Small intestine (tissue), 7 donors: ENCODE data around the gene AGO3. TPM values are rescaled to one million over a fixed set of nuclear protein-coding genes. Genes with fewer than 3 reads are reported as not detected.

Experiments
- DNase-seq, 2 donors: peaks; one replicate each; pipeline versions ENCODE4 v3.0.0 to v3.0.0-alpha.2; 2013
- FAIRE-seq: peaks from 2 replicates; lab custom pipeline; 2012; peaks lifted over from hg19 to GRCh38; lab: Jason Lieb, UNC
- H3K27ac ChIP-seq, 3 donors: one replicate each; pipeline ENCODE4 v1.5.1; 2013; ENCODE audit warnings: low read length in 2 of 3, mild to moderate bottlenecking in 2 of 3, control low read depth in 1 of 3, inconsistent platforms in 1 of 3, low read depth in 1 of 3, moderate library complexity in 1 of 3
- H3K27me3 ChIP-seq, 3 donors: one replicate each; pipeline ENCODE4 v1.6.1; 2013; ENCODE audit warnings: low read length in 3 of 3, inconsistent platforms in 1 of 3; ENCODE audit not compliant: control insufficient read depth in 3 of 3, insufficient read depth in 3 of 3
- H3K36me3 ChIP-seq, 3 donors: one replicate each; pipeline ENCODE4 v1.6.1; 2013; ENCODE audit warnings: low read length in 3 of 3, inconsistent platforms in 1 of 3, low read depth in 1 of 3, mild to moderate bottlenecking in 1 of 3, moderate library complexity in 1 of 3; ENCODE audit not compliant: control insufficient read depth in 3 of 3, insufficient read depth in 2 of 3
- H3K4me1 ChIP-seq, 3 donors: one replicate each; pipeline ENCODE4 v1.6.1; 2013; ENCODE audit warnings: low read length in 2 of 3, inconsistent platforms in 1 of 3, low read depth in 1 of 3, mild to moderate bottlenecking in 1 of 3, moderate library complexity in 1 of 3; ENCODE audit not compliant: control insufficient read depth in 3 of 3, insufficient read depth in 2 of 3
- H3K4me3 ChIP-seq, 3 donors: one replicate each; pipeline ENCODE4 v1.5.1; 2013; ENCODE audit warnings: low read length in 3 of 3, control low read depth in 1 of 3, inconsistent platforms in 1 of 3, low read depth in 1 of 3, mild to moderate bottlenecking in 1 of 3, moderate library complexity in 1 of 3
- H3K9me3 ChIP-seq, 2 donors: one replicate each; pipeline ENCODE4 v1.6.1; 2013; ENCODE audit warnings: low read depth in 1 of 2, low read length in 1 of 2; ENCODE audit not compliant: control insufficient read depth in 2 of 2, insufficient read depth in 1 of 2
- WGBS, 3 donors: extraction: QIAGEN DNeasy Blood & Tissue Kit; methylation state at CpG; one replicate each; pipeline ENCODE4 v1.1.7; 2013; 5-methylcytosine and 5-hydroxymethylcytosine counted together
- polyA plus RNA-seq, 4 donors: library from polyadenylated mRNA; stranded (reverse) in 3 of 4; unstranded in 1 of 4; fragments of 200-250 nt in 3 of 4; fragments of 120-200 nt in 1 of 4; gene quantifications; one replicate each; pipeline versions ENCODE4 v1.2.1 to v1.2.3, GENCODE V29; 2013
- donor health status: healthy with polysubstance abuse.
- donor health status: control.
- donor health status: control.
- donor health status: Bipolar disorder and iron deficiency.
- donor health status: healthy.

AGO3 gene
- polyA plus RNA-seq, 4 donors, result 0.89 to 10.0 (median 2.4) TPM

GRCh38 chr1:35980090-35980489 is 49.2 kb downstream of the AGO3 start:
- FAIRE-seq, result no peak
- Histone ChIP-seq H3K27ac (no peak overlapping the region), H3K36me3 (peaks cover 0 to 21% (median 4%) of the 10 kb centered on the region in 3 donors), H3K4me1 (no peaks in the 10 kb centered on the region), H3K27me3 (no peaks in the 10 kb centered on the region), H3K9me3 (no peaks in the 10 kb centered on the region), H3K4me3 (no peak overlapping the region)
- no peak for DNase-seq

DNA sequence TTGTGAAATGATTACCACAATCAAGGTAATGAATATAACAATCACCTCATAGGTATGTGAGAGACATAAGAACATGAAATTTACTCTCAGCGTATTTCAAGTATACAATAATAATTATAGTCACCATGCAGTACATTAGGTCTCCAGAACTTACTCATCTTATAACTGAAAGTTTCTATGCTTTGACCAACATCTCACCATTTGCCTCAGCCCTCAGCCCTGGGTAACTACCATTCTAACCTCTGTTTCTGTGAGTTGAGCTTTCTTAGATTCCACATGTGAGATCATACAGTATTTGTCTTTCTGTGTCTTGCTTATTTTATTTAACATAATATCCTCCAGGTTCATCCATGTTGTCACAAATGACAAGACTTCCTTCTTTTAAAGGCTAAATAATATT is 57.3 kb downstream of the AGO3 start:
- no peak overlapping the region for H3K27ac ChIP-seq
- FAIRE-seq, result no peak
- H3K9me3 ChIP-seq, result no peaks in the 10 kb centered on the region
- H3K27me3 ChIP-seq, result no peaks in the 10 kb centered on the region
- H3K4me1 ChIP-seq, result no peaks in the 10 kb centered on the region
- H3K4me3 ChIP-seq, result no peak overlapping the region
- no peak for DNase-seq
- 85 to 95% (median 92%) methylated on average over 1 of the region's 1 CpG for WGBS, 3 donors
- H3K36me3 ChIP-seq, result peaks cover 0 to 18% (median 6%) of the 10 kb centered on the region in 3 donors

GRCh38 chr1:36006941-36007500 is 76.1 kb downstream of the AGO3 start:
- WGBS, 3 donors, result 73 to 96% (median 85%) methylated on average over 3 of the region's 3 CpGs
- H3K27me3 ChIP-seq, result no peaks in the 10 kb centered on the region
- no peak for FAIRE-seq

DNA sequence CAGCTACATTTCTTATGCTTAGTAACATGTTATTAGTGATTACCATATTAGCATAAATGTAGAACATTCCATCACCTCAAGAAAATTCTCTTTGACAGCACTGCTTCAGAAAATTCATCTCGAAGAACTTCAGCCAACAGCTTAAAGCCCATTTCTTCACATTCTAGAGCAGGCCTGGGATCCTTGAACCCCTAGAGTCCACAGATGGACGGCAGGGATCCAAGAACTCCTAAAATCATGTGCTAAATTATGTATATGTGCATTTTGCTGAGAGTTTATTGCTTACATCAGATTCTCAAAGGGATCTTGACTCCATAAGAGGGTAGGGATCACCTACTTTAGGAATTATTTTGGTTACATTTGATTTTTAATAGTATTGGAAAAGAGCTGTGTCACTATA is 76.8 kb downstream of the AGO3 start:
- no peaks in the 10 kb centered on the region for H3K27me3 ChIP-seq
- no peaks in the 10 kb centered on the region for H3K4me1 ChIP-seq
- no peak overlapping the region for H3K27ac ChIP-seq
- H3K9me3 ChIP-seq, result no peaks in the 10 kb centered on the region
- no peak for FAIRE-seq
- H3K36me3 ChIP-seq, result peaks cover 0 to 18% (median 0%) of the 10 kb centered on the region in 3 donors
- H3K4me3 ChIP-seq, result no peak overlapping the region
- DNase-seq, result no peak
- WGBS, 3 donors, result 90 to 98% (median 95%) methylated on average over 2 of the region's 2 CpGs

More at GRCh38 chr1:36006941-36007500, 76.1 kb downstream of the AGO3 start:
- Histone ChIP-seq H3K27ac (no peak overlapping the region), H3K36me3 (peaks cover 0 to 15% (median 0%) of the 10 kb centered on the region in 3 donors), H3K4me1 (no peaks in the 10 kb centered on the region), H3K4me3 (no peak overlapping the region), H3K9me3 (no peaks in the 10 kb centered on the region)
- peak in 1 of 2 donors; percentile 65 for DNase-seq

DNA sequence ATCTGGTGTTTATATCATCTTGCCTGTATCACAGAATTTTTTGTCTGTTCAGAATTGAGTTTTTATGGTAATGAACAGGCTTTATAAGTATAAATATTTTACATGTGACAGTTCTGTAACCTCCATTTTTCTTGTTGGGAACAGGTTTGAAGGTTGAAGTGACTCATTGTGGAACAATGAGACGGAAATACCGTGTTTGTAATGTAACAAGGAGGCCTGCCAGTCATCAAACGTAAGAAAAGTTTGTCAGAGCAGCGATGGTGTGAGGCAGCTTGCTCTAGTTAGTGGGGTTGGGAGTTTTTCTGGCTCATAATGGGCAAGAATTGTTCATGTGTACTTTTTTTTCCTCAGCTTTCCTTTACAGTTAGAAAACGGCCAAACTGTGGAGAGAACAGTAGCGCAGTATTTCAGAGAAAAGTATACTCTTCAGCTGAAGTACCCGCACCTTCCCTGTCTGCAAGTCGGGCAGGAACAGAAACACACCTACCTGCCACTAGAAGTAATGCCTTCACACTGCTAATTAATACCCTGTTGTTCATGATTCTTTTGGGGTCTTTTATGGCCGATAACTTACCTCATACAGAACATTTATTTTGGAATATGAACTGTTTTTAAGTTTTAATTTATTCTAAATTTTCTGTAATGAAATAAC is 77.8 kb downstream of the AGO3 start:
- Histone ChIP-seq H3K9me3 (no peaks in the 10 kb centered on the region), H3K36me3 (peaks cover 0 to 25% (median 2%) of the 10 kb centered on the region in 3 donors), H3K27me3 (no peaks in the 10 kb centered on the region), H3K4me1 (no peaks in the 10 kb centered on the region), H3K4me3 (no peak overlapping the region), H3K27ac (no peak overlapping the region)
- no peak for FAIRE-seq
- no peak for DNase-seq
- WGBS, 3 donors, result 80 to 86% (median 82%) methylated on average over 9 of the region's 9 CpGs

GRCh38 chr1:36014722-36015220 is 83.9 kb downstream of the AGO3 start:
- no peaks in the 10 kb centered on the region for H3K4me1 ChIP-seq
- FAIRE-seq, result no peak

GRCh38 chr1:36016686-36017085 is 85.8 kb downstream of the AGO3 start:
- FAIRE-seq, result no peak

More at GRCh38 chr1:36014722-36015220, 83.9 kb downstream of the AGO3 start:
- Histone ChIP-seq H3K27ac (no peak overlapping the region), H3K36me3 (peaks cover 3 to 34% (median 4%) of the 10 kb centered on the region in 3 donors), H3K4me3 (no peak overlapping the region), H3K9me3 (no peaks in the 10 kb centered on the region), H3K27me3 (no peaks in the 10 kb centered on the region)
- DNase-seq, result no peak
- WGBS, 3 donors, result 90 to 95% (median 95%) methylated on average over 2 of the region's 2 CpGs

DNA sequence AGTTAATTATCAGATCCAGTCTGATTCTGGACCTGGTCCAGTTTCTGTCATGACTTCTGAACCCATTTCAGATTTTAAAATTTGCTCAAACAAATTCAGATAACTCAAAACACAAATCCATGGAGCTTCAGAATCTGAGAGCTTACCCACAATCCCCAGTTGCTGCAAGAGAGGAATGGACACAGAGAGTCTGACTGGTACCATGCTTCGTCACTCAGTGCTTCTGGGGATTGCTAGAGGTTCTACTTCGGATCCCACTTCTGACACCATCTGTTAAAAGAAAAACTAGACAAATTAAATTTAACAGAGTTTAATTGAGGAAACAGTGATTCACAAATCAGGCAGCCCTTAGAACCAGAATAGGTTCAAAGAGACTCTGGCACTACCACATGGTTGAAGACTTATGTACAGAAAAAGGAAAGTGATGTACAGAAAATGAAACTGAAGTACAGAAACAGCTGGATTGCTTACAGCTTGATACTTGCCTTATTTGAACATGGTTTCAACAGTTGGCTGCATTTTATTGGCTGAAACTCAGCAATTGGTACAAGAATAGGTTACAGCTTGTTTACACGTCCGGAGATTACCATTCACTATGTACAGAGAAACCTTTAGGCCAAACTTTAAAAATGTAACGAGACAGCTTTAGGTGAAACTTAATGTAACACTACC is 92.3 kb downstream of the AGO3 start:
- FAIRE-seq (no peak), DNase-seq (no peak)
- H3K27ac ChIP-seq, result no peak overlapping the region
- 76 to 89% (median 86%) methylated on average over 5 of the region's 5 CpGs for WGBS, 3 donors
- H3K36me3 ChIP-seq, result peaks cover 5 to 26% (median 9%) of the 10 kb centered on the region in 3 donors
- no peaks in the 10 kb centered on the region for H3K4me1 ChIP-seq
- H3K4me3 ChIP-seq, result no peak overlapping the region
- H3K9me3 ChIP-seq, result peaks cover 0 to 3% of the 10 kb centered on the region in 2 donors
- no peaks in the 10 kb centered on the region for H3K27me3 ChIP-seq

More at GRCh38 chr1:36016686-36017085, 85.8 kb downstream of the AGO3 start:
- Histone ChIP-seq H3K27me3 (no peaks in the 10 kb centered on the region), H3K36me3 (peaks cover 3 to 37% (median 4%) of the 10 kb centered on the region in 3 donors), H3K4me1 (no peaks in the 10 kb centered on the region), H3K4me3 (no peak overlapping the region), H3K9me3 (no peaks in the 10 kb centered on the region), H3K27ac (no peak overlapping the region)
- WGBS, 3 donors, result 95 to 98% (median 95%) methylated on average over 2 of the region's 2 CpGs
- DNase-seq, result no peak
